ENCODE data around the gene PBX1. TPM values are rescaled to one million over a fixed set of nuclear protein-coding genes. Genes with fewer than 3 reads are reported as not detected.
A peak's percentile ranks its signal among the peaks of the same experiment; 100 is the strongest.

PBX1 gene
- total RNA-seq, 3 donors from 2014 or later, result 64.5 to 126 (median 95.4) TPM

DNA sequence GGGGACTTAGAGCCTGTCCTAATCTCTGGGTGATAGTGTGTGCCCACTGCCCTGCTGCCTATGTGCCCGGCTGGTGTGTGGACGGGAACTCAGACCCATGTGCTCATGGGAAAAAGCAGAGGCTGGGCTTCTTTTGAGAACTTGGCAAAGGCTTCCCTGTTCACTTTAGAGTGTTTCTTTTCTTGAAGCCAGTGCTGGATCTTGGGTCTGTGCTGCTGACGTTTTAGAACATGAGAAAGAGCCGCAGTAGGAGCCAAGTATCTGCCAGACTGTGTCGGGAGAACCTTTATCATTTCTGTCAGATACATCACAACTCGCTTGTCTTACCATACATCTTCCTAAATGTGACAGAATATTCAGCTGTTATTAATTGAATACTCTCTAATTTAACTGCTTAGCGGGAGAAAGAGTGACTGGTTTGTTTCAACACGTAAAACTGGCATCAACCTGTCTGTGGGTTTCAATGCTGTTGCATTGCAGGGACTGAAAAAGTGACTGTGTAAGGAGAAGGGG lies 195.2 kb downstream of the PBX1 start:
- intact Hi-C loops (cut with DNase I; ENCODE audit: low total_unique reads), result no loop called here
- Histone ChIP-seq H3K36me3 (no peaks in the 10 kb centered on the region), H3K4me3 (peak overlapping the region; percentile 14 to 38 (median 15)), H3K4me1 (no peaks in the 10 kb centered on the region), H3K9me3 (no peaks in the 10 kb centered on the region), H3K27me3 (no peaks in the 10 kb centered on the region), H3K27ac (peak overlapping the region; percentile 79)
- TF ChIP-seq, protein P1, sequence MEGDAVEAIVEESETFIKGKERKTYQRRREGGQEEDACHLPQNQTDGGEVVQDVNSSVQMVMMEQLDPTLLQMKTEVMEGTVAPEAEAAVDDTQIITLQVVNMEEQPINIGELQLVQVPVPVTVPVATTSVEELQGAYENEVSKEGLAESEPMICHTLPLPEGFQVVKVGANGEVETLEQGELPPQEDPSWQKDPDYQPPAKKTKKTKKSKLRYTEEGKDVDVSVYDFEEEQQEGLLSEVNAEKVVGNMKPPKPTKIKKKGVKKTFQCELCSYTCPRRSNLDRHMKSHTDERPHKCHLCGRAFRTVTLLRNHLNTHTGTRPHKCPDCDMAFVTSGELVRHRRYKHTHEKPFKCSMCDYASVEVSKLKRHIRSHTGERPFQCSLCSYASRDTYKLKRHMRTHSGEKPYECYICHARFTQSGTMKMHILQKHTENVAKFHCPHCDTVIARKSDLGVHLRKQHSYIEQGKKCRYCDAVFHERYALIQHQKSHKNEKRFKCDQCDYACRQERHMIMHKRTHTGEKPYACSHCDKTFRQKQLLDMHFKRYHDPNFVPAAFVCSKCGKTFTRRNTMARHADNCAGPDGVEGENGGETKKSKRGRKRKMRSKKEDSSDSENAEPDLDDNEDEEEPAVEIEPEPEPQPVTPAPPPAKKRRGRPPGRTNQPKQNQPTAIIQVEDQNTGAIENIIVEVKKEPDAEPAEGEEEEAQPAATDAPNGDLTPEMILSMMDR (IDR thresholded peaks at IDR 0.05), result no peak
- TF ChIP-seq POLR2AphosphoS5 (IDR thresholded peaks at IDR 0.05) (peak in 1 of 3 donors; percentile 69), POLR2A (IDR thresholded peaks at IDR 0.05) (no peak)
- DNase-seq (ENCODE audit: low spot score in 2 of 2), result no peak

DNA sequence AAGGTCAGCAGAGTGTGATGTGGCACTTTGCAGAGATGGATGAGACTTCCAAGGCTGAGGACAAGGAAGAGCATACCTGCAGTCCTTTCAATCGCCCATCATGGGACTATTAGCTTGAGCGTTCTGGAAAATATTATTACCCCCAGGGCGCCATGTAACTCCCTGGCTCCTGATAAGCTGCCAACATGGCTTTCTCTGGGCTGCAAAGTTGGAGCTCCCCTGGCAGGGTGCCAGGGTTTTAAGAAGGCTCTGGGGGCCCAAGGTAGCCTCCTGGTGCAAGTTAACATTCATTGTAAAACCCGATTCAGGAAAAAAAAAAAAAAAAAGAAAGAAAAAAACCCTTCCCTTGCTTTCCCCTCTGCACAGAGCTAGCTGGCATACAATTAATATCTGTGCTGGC lies 196.7 kb downstream of the PBX1 start:
- no peak overlapping the region for H3K27ac ChIP-seq
- intact Hi-C loops (cut with DNase I; ENCODE audit: low total_unique reads), result no loop called here
- no peak overlapping the region for H3K4me3 ChIP-seq
- H3K36me3 ChIP-seq, result no peaks in the 10 kb centered on the region
- TF ChIP-seq POLR2AphosphoS5 (IDR thresholded peaks at IDR 0.05), result no peak
- TF ChIP-seq, protein P1 (IDR thresholded peaks at IDR 0.05), result no peak
- no peak for TF ChIP-seq POLR2A (IDR thresholded peaks at IDR 0.05)
- DNase-seq (ENCODE audit: low spot score in 2 of 2), result no peak
- H3K27me3 ChIP-seq, result no peaks in the 10 kb centered on the region
- H3K4me1 ChIP-seq, result no peaks in the 10 kb centered on the region
- no peaks in the 10 kb centered on the region for H3K9me3 ChIP-seq

DNA sequence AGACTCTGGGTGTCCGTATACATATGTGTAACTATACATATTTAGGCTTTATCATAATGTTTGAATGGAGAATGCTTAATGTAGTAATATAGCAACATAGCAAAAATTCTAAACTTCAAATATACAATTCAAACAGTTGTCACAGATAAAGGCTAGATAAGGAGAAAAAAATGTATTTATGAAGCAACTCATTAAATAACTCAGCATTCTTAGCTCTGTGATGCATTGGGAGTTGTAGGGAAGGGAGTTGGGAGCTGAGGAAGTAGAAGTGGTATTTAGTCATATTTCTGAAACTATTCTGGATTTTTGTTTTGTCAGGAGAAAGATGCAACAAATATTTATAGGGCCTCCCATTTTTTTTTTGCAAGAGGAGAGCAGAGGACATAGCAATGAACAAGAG lies 197.8 kb downstream of the PBX1 start:
- H3K27me3 ChIP-seq, result no peaks in the 10 kb centered on the region
- no peak overlapping the region for H3K4me3 ChIP-seq
- no peaks in the 10 kb centered on the region for H3K9me3 ChIP-seq
- H3K4me1 ChIP-seq, result no peaks in the 10 kb centered on the region
- no peaks in the 10 kb centered on the region for H3K36me3 ChIP-seq
- intact Hi-C loops (cut with DNase I; ENCODE audit: low total_unique reads), result no loop called here
- DNase-seq (ENCODE audit: low spot score in 2 of 2), result no peak
- TF ChIP-seq, protein P1 (IDR thresholded peaks at IDR 0.05), result no peak
- TF ChIP-seq POLR2AphosphoS5 (IDR thresholded peaks at IDR 0.05) (no peak), POLR2A (IDR thresholded peaks at IDR 0.05) (no peak)
- H3K27ac ChIP-seq, result no peak overlapping the region

DNA sequence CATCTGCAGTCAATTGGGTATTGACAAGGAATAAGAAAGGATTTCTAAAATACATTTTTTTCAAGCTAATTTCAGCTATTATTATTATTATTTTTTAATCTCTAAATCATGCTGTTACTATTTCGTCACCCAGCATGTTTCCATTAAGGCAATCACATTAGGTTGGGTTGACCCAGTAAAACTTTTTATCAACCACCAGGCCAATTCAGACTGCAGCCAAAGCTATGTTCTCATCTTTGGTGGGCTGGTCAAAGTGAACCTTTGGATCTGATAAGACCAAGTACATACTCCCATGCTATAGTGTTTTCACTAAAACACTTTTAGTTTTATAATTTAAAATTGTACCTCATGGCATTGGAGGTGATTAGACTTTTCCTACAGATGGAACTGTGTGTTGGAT lies 198.6 kb downstream of the PBX1 start:
- H3K4me3 ChIP-seq, result no peak overlapping the region
- H3K27ac ChIP-seq, result no peak overlapping the region
- no peaks in the 10 kb centered on the region for H3K27me3 ChIP-seq
- DNase-seq (ENCODE audit: low spot score in 2 of 2), result no peak
- H3K9me3 ChIP-seq, result no peaks in the 10 kb centered on the region
- no peak for TF ChIP-seq POLR2AphosphoS5 (IDR thresholded peaks at IDR 0.05)
- no peak for TF ChIP-seq POLR2A (IDR thresholded peaks at IDR 0.05)
- TF ChIP-seq, protein P1 (IDR thresholded peaks at IDR 0.05), result no peak
- intact Hi-C loops (cut with DNase I; ENCODE audit: low total_unique reads), result no loop called here
- no peaks in the 10 kb centered on the region for H3K4me1 ChIP-seq
- H3K36me3 ChIP-seq, result no peaks in the 10 kb centered on the region

DNA sequence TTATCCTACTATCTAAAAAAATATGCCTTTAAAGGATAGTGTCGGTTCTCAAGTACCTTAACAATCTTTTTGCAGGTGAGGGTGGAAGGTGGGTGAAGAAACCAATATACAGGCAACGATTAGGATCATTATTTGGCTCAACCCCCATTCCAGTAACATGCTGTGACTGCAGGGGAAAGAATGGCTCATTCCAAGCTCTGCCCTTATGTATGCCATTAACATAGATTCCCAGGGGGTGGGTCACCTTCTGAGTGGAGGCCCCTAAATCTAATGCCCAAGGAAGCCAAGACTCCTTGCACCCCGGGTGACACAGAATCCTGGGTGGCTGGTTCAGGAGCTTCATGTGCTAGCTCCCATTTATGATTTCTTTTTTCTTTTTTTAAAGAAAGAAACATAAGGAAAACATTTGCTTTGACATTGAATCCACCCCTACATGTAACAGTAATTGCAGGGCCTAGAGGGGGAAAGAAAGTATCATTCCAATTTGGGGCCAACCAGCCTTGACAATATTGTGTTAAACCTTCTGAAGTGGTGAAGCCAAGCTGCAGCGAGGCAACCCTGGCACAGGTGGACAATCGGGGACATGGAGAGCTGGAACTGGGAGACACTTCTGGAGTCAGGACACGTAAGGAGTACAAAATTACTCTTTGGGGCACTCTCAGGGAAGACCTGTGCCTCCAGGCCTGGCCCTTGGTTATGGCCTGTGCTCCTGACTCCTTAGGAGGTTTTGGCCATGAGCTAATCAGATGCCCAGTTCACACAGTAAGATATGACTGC lies 200.3 kb downstream of the PBX1 start:
- no peaks in the 10 kb centered on the region for H3K27me3 ChIP-seq
- no peaks in the 10 kb centered on the region for H3K9me3 ChIP-seq
- intact Hi-C loops (cut with DNase I; ENCODE audit: low total_unique reads), result no loop called here
- peak overlapping the region; percentile 52 to 53 for H3K27ac ChIP-seq
- H3K36me3 ChIP-seq, result no peaks in the 10 kb centered on the region
- no peaks in the 10 kb centered on the region for H3K4me1 ChIP-seq
- DNase-seq (ENCODE audit: low spot score in 2 of 2), result no peak
- no peak overlapping the region for H3K4me3 ChIP-seq
- TF ChIP-seq POLR2A (IDR thresholded peaks at IDR 0.05) (no peak), POLR2AphosphoS5 (IDR thresholded peaks at IDR 0.05) (no peak)
- TF ChIP-seq, protein P1 (IDR thresholded peaks at IDR 0.05), result no peak

Measured in breast epithelium (tissue), 4 donors.